HepG2 (cell line): ENCODE data around the gene TRAIP. TPM values are rescaled to one million over a fixed set of nuclear protein-coding genes. Genes with fewer than 3 reads are reported as not detected.
A peak's percentile ranks its signal among the peaks of the same experiment; 100 is the strongest.

ENCODE experiments used
- HDAC1 ChIP-seq: sonication (generic); formaldehyde crosslinking; IDR thresholded peaks from 2 replicates; pipeline ENCODE4 v1.5.1; 2020; ENCODE audit warnings: mild to moderate bottlenecking, missing genetic modification reagents
- KAT2B ChIP-seq: fragments of 150-350 bp; IDR thresholded peaks from 2 replicates; pipeline ENCODE4 v1.6.1; 2014; ENCODE audit warnings: low read depth, low read length, borderline replicate concordance
- KAT8 ChIP-seq: IDR thresholded peaks from 2 replicates; pipeline ENCODE4 v1.6.1; 2016; ENCODE audit warnings: missing genetic modification reagents, missing compliant biosample characterization
- KLF6 ChIP-seq: IDR thresholded peaks from 2 replicates; pipeline ENCODE4 v1.8.0; 2016; ENCODE audit warnings: missing biosample characterization, missing genetic modification reagents
- KMT2B ChIP-seq: IDR thresholded peaks from 2 replicates; pipeline ENCODE4 v1.6.1; 2016; ENCODE audit warnings: missing genetic modification reagents, missing compliant biosample characterization
- RXRB ChIP-seq: IDR thresholded peaks from 2 replicates; pipeline ENCODE4 v1.6.1; 2016; ENCODE audit warnings: borderline replicate concordance, missing genetic modification reagents, missing compliant biosample characterization
- SOX13 ChIP-seq, 3 experiments: fragments of 450-650 bp in 1 of 3; sonication (generic) in 1 of 3; formaldehyde crosslinking in 1 of 3; IDR thresholded peaks in 2 of 3; conservative IDR thresholded peaks in 1 of 3; 2 replicates each; pipeline versions ENCODE4 v1.5.0 to v1.6.1; 2016 to 2020; ENCODE audit warnings: antibody characterized with exemption in 1 of 3, mild to moderate bottlenecking in 1 of 3, missing compliant biosample characterization in 1 of 3, missing genetic modification reagents in 1 of 3, moderate library complexity in 1 of 3
- TBX3 ChIP-seq: fragments of 450-650 bp; IDR thresholded peaks from 2 replicates; pipeline ENCODE4 v1.6.1; 2017; ENCODE audit warnings: antibody characterized with exemption, mild to moderate bottlenecking, inconsistent platforms, borderline replicate concordance
- ZNF549 ChIP-seq: sonication (generic); formaldehyde crosslinking; IDR thresholded peaks from 2 replicates; pipeline ENCODE4 v1.5.0; 2020; ENCODE audit warnings: missing genetic modification reagents
- ZNF614 ChIP-seq: IDR thresholded peaks from 2 replicates; pipeline ENCODE4 v1.6.1; 2018; ENCODE audit warnings: missing biosample characterization, missing genetic modification reagents, inconsistent platforms, borderline replicate concordance
- polyA plus RNA-seq, 8 experiments: library from polyadenylated mRNA; depleted of rRNA in 3 of 8; stranded (reverse) in 7 of 8; unstranded in 1 of 8; fragments of >200 nt; fragmentation: Illumina TruSeq in 4 of 8; extraction: Trizol in 4 of 8; gene quantifications; 2 replicates each; pipeline versions ENCODE4 v1.2.1 to v1.2.3, GENCODE V29; 2011 to 2016; ENCODE audit warnings: low read depth in 4 of 8, missing spikeins in 1 of 8, mixed read lengths in 1 of 8; ENCODE audit not compliant: insufficient read depth in 1 of 8
- total RNA-seq, 5 experiments: library from RNA; depleted of rRNA; stranded (reverse); fragments of >200 nt; fragmentation: Illumina TruSeq; extraction: Trizol; gene quantifications; 2 replicates each; pipeline ENCODE4 v1.2.3, GENCODE V29; 2016; ENCODE audit warnings: low read depth in 1 of 5
- TF ChIP-seq, protein P1 (sequence below): sonication (generic); formaldehyde crosslinking; IDR thresholded peaks from 2 replicates; pipeline ENCODE4 v1.4.0; 2020; ENCODE audit warnings: missing genetic modification reagents
- TF ChIP-seq, protein P2 (sequence below): sonication (generic); formaldehyde crosslinking; IDR thresholded peaks from 2 replicates; pipeline ENCODE4 v1.4.0; 2020; ENCODE audit warnings: missing genetic modification reagents
- TF ChIP-seq, protein P3 (sequence below): sonication (generic); formaldehyde crosslinking; IDR thresholded peaks from 2 replicates; pipeline ENCODE4 v1.5.0; 2020; ENCODE audit warnings: mild to moderate bottlenecking, missing genetic modification reagents, borderline replicate concordance
- TF ChIP-seq, protein P4 (sequence below): sonication (generic); formaldehyde crosslinking; IDR thresholded peaks from 2 replicates; pipeline ENCODE4 v1.4.0; 2020; ENCODE audit warnings: missing genetic modification reagents, mild to moderate bottlenecking, borderline replicate concordance
- TF ChIP-seq, protein P5 (sequence below): sonication (generic); formaldehyde crosslinking; IDR thresholded peaks from 2 replicates; pipeline ENCODE4 v1.8.1; 2023; ENCODE audit warnings: mild to moderate bottlenecking, moderate library complexity, missing genetic modification reagents

Gene TRAIP
- total and polyA plus RNA-seq, 2 of the 13 experiments (the other 11 are each of a cell fraction or from before 2014, with no cell fraction given): 13.9 to 23.9 TPM

DNA sequence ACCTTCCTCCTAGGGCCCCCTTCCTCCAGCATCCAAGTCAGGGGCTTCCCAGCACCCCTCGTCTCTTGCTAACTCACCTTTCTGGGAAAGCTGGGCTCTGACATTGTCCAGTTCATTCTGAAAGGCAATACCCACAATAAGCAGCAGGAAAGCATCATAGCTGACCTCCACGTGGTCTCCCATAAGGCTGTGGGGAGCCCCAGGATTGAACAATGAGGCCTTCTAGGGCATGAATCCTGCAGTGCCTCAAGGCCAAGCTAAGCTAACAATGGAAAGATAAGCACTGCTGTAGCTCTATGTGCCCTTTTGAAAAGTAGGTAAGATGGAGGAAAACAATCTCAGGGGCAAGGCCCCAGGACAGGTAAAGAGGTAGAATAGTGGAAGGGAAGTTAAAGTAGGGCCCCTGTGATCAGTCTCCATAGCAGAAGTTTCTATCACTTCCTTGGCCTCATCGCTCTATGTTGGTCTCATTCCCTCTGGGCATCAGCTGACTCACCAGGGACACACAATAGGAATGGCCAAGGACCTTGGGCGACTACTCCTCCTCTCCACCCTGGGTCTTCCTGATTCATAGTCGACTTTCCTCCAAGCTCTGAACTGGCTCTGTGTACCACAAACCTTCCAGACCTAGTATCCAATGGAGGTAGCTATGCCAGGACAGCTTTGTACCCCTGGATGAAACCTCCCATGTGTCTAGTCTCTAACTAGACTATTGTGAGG, 11.7 kb downstream of the TRAIP start (continued):
- TF ChIP-seq, protein P1, sequence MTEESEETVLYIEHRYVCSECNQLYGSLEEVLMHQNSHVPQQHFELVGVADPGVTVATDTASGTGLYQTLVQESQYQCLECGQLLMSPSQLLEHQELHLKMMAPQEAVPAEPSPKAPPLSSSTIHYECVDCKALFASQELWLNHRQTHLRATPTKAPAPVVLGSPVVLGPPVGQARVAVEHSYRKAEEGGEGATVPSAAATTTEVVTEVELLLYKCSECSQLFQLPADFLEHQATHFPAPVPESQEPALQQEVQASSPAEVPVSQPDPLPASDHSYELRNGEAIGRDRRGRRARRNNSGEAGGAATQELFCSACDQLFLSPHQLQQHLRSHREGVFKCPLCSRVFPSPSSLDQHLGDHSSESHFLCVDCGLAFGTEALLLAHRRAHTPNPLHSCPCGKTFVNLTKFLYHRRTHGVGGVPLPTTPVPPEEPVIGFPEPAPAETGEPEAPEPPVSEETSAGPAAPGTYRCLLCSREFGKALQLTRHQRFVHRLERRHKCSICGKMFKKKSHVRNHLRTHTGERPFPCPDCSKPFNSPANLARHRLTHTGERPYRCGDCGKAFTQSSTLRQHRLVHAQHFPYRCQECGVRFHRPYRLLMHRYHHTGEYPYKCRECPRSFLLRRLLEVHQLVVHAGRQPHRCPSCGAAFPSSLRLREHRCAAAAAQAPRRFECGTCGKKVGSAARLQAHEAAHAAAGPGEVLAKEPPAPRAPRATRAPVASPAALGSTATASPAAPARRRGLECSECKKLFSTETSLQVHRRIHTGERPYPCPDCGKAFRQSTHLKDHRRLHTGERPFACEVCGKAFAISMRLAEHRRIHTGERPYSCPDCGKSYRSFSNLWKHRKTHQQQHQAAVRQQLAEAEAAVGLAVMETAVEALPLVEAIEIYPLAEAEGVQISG: peak; percentile 61
- TF ChIP-seq, protein P2, sequence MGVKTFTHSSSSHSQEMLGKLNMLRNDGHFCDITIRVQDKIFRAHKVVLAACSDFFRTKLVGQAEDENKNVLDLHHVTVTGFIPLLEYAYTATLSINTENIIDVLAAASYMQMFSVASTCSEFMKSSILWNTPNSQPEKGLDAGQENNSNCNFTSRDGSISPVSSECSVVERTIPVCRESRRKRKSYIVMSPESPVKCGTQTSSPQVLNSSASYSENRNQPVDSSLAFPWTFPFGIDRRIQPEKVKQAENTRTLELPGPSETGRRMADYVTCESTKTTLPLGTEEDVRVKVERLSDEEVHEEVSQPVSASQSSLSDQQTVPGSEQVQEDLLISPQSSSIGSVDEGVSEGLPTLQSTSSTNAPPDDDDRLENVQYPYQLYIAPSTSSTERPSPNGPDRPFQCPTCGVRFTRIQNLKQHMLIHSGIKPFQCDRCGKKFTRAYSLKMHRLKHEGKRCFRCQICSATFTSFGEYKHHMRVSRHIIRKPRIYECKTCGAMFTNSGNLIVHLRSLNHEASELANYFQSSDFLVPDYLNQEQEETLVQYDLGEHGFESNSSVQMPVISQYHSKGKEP: 0 out of 2 replicates have a peak, but pooled peaks have one; percentile 34
- TF ChIP-seq TBX3: no peak
- TF ChIP-seq KMT2B (CRISPR knock-in tag): 0 out of 2 replicates have a peak, but pooled peaks have one; percentile 35
- peak; percentile 39; the same call in 1 of the 2 replicates for TF ChIP-seq RXRB (CRISPR knock-in tag)
- TF ChIP-seq, protein P3, sequence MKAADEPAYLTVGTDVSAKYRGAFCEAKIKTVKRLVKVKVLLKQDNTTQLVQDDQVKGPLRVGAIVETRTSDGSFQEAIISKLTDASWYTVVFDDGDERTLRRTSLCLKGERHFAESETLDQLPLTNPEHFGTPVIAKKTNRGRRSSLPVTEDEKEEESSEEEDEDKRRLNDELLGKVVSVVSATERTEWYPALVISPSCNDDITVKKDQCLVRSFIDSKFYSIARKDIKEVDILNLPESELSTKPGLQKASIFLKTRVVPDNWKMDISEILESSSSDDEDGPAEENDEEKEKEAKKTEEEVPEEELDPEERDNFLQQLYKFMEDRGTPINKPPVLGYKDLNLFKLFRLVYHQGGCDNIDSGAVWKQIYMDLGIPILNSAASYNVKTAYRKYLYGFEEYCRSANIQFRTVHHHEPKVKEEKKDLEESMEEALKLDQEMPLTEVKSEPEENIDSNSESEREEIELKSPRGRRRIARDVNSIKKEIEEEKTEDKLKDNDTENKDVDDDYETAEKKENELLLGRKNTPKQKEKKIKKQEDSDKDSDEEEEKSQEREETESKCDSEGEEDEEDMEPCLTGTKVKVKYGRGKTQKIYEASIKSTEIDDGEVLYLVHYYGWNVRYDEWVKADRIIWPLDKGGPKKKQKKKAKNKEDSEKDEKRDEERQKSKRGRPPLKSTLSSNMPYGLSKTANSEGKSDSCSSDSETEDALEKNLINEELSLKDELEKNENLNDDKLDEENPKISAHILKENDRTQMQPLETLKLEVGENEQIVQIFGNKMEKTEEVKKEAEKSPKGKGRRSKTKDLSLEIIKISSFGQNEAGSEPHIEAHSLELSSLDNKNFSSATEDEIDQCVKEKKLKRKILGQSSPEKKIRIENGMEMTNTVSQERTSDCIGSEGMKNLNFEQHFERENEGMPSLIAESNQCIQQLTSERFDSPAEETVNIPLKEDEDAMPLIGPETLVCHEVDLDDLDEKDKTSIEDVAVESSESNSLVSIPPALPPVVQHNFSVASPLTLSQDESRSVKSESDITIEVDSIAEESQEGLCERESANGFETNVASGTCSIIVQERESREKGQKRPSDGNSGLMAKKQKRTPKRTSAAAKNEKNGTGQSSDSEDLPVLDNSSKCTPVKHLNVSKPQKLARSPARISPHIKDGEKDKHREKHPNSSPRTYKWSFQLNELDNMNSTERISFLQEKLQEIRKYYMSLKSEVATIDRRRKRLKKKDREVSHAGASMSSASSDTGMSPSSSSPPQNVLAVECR (CRISPR knock-in tag): peak; percentile 46; the same call in 1 of the 2 replicates
- TF ChIP-seq, protein P4, sequence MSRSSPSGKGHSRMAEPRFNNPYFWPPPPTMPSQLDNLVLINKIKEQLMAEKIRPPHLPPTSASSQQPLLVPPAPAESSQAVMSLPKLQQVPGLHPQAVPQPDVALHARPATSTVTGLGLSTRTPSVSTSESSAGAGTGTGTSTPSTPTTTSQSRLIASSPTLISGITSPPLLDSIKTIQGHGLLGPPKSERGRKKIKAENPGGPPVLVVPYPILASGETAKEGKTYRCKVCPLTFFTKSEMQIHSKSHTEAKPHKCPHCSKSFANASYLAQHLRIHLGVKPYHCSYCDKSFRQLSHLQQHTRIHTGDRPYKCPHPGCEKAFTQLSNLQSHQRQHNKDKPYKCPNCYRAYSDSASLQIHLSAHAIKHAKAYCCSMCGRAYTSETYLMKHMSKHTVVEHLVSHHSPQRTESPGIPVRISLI (CRISPR knock-in tag): no peak
- TF ChIP-seq ZNF549 (CRISPR knock-in tag): no peak
- no peak for TF ChIP-seq KAT2B
- peak; percentile 63; the same call in 1 of the 2 replicates for TF ChIP-seq ZNF614
- peak; percentile 69 for TF ChIP-seq SOX13 (IDR thresholded peaks at IDR 0.05)
- peak in 1 of 2 experiments; percentile 97; a peak in 2 of 4 replicates for TF ChIP-seq SOX13 (CRISPR knock-in tag; conservative IDR thresholded peaks at IDR 0.05 in 1 of 2, IDR thresholded peaks at IDR 0.05 in 1 of 2)
- TF ChIP-seq KLF6 (CRISPR knock-in tag): no peak
- TF ChIP-seq HDAC1 (CRISPR knock-in tag): peak; percentile 60
- TF ChIP-seq, protein P5, sequence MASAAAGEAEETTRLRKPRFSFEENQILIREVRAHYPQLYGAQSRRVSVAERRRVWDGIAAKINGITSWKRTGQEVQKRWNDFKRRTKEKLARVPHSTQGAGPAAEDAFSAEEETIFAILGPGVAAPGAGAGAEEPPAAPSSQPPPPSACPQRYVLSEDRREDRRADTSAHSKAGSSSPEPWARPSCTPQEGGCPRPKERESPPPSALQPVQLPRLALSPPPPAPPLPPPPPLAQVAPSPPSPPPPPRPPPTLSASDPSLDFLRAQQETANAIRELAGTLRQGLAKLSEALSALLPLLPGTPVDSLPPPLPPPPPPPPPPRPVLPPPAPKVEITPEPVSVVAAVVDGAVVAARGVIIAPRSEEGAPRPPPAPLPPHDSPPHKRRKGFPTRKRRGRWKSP: 0 out of 2 replicates have a peak, but pooled peaks have one; percentile 15
- peak; percentile 66; the same call in 1 of the 2 replicates for TF ChIP-seq KAT8 (CRISPR knock-in tag)
